H1 (cell line): Measurements from ENCODE around the gene RIPOR2. TPM values are rescaled to one million over a fixed set of nuclear protein-coding genes. Genes with fewer than 3 reads are reported as not detected.

ENCODE experiments used
- JUN ChIP-seq: IDR thresholded peaks from 2 replicates; pipeline ENCODE4 v1.6.1; 2011; ENCODE audit warnings: low read depth, mild to moderate bottlenecking, improper control_type of control experiment, low read length
- KDM5A ChIP-seq: fragments of 200-600 bp; IDR thresholded peaks from 2 replicates; pipeline ENCODE4 v1.7.1; 2012; ENCODE audit warnings: mild to moderate bottlenecking, low read length, inconsistent platforms, mixed read lengths
- polyA plus RNA-seq, 7 experiments: library from polyadenylated mRNA; depleted of rRNA in 3 of 7; stranded (reverse) in 5 of 7; unstranded in 2 of 7; fragments of >200 nt in 5 of 7; fragments of 200-250 nt in 2 of 7; gene quantifications; 1 replicate in 5 of 7; 2 replicates in 1 of 7; 4 replicates in 1 of 7; pipeline versions ENCODE4 v1.2.1 to v1.2.3, GENCODE V29; 2011 to 2013; ENCODE audit warnings: missing spikeins in 2 of 7, mixed read lengths in 2 of 7
- total RNA-seq: library from RNA; stranded (reverse); fragmentation: NEBNext Ultra II Directional; extraction: Animal tissue kit (Norgen Biotek cat#: 25700); gene quantifications from 2 replicates; pipeline ENCODE4 v1.2.1, GENCODE V29; 2021
- TF ChIP-seq, protein P1 (sequence below): IDR thresholded peaks from 2 replicates; pipeline ENCODE4 v1.6.1; 2011; ENCODE audit warnings: low read length, improper control_type of control experiment

RIPOR2 gene
- total and polyA plus RNA-seq, 2 of the 8 experiments (the other 6 are each of a cell fraction or from before 2014, with no cell fraction given), result 16.7 to 45.6 TPM

DNA sequence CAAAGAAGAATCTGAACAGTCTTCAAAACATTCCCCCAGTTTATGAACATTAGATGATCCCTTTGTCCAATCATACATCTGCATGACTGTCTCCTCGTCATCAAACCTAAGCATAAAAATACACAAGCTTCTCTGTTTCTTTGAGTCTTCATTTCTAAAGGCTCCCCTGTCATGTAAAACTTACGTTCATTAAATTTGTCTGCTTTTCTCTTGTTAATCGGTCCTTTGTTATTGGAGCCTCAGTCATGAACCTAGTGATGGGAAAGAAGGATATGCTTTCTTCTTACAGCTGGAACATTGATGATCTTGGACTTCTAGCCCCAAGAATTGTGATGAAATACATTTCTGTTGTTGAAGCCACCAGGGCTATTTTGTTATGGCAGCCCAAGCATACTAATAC, 18.0 kb upstream of the RIPOR2 start (continued):
- TF ChIP-seq, protein P1, sequence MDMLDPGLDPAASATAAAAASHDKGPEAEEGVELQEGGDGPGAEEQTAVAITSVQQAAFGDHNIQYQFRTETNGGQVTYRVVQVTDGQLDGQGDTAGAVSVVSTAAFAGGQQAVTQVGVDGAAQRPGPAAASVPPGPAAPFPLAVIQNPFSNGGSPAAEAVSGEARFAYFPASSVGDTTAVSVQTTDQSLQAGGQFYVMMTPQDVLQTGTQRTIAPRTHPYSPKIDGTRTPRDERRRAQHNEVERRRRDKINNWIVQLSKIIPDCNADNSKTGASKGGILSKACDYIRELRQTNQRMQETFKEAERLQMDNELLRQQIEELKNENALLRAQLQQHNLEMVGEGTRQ, result no peak
- TF ChIP-seq JUN, result no peak
- no peak for TF ChIP-seq KDM5A
